Stimulated activated CD4-positive, alpha-beta T cell treated with anti-CD3 and anti-CD28 coated beads, TNF-alpha, amount 100 ng/mL, for 24 hours (primary cell): ENCODE data around the gene ECE2.
"Not testable (repeated sequence)": the region's sequence is repeated elsewhere in the genome, so short reads cannot be mapped to it uniquely, and the experiment has no call there.

Experiments
- DNase-seq, 3 experiments: peaks; one replicate each; pipeline ENCODE4 v3.0.0-alpha.2; 2020; ENCODE audit warnings: low read depth in 3 of 3

Gene ECE2

GRCh38 chr3:184267249-184267648 lies 8.6 kb upstream of the ECE2 start:
- not testable (repeated sequence) for DNase-seq

- DNase-seq: no peak
Observed at GRCh38 chr3:184272269-184272668, 3.6 kb upstream of the ECE2 start.

GRCh38 chr3:184275381-184275701 lies 481 bp upstream of the ECE2 start:
- DNase-seq: no peak

DNA sequence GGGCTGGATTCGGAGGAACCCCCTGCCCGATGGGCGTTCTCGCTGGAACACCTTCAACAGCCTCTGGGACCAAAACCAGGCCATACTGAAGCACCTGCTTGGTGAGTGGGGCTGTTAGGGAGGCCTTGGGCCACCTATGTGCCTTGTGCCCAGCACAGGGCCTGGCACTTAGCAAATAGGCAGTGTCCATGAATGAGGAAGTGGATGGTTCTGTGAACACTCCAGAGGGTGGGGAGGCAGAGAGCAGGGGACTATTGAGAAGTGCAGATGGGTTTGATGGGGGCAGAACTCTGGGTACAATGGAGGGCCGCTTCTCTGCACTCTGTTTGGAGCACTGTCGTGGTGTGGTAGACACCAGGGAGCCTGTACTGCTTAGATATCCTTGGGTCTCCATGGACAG lies 1.5 kb downstream of the ECE2 start:
- DNase-seq: no peak

GRCh38 chr3:184282941-184283340 lies 7.1 kb downstream of the ECE2 start:
- no peak for DNase-seq

GRCh38 chr3:184283681-184284080 lies 7.9 kb downstream of the ECE2 start:
- DNase-seq: no peak

GRCh38 chr3:184284696-184285095 lies 8.9 kb downstream of the ECE2 start:
- DNase-seq: peak in 1 of 3 experiments; percentile 14

DNA sequence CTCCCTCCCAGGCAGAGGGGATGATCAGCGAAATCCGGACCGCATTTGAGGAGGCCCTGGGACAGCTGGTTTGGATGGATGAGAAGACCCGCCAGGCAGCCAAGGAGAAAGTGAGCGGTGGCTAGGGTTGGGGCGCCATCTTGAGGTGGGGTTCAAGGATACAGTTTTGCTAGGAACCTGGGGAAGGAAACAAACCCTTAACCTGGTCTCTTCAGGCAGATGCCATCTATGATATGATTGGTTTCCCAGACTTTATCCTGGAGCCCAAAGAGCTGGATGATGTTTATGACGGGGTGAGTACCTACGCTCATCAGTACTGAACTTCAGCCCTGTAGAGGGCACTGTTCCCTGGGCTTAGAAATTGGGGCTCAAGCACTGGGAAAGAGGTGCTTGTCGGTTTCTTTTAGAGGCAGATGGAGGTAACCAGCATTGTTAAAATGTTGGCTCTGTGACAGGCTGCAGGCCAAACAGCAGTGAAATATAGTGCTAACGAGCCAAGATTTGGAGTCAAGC lies 13.7 kb downstream of the ECE2 start:
- peak; percentile 40 to 70 (median 47) for DNase-seq

GRCh38 chr3:184290331-184290730 lies 14.5 kb downstream of the ECE2 start:
- DNase-seq: no peak

GRCh38 chr3:184291044-184291737 lies 15.4 kb downstream of the ECE2 start:
- no peak for DNase-seq

DNA sequence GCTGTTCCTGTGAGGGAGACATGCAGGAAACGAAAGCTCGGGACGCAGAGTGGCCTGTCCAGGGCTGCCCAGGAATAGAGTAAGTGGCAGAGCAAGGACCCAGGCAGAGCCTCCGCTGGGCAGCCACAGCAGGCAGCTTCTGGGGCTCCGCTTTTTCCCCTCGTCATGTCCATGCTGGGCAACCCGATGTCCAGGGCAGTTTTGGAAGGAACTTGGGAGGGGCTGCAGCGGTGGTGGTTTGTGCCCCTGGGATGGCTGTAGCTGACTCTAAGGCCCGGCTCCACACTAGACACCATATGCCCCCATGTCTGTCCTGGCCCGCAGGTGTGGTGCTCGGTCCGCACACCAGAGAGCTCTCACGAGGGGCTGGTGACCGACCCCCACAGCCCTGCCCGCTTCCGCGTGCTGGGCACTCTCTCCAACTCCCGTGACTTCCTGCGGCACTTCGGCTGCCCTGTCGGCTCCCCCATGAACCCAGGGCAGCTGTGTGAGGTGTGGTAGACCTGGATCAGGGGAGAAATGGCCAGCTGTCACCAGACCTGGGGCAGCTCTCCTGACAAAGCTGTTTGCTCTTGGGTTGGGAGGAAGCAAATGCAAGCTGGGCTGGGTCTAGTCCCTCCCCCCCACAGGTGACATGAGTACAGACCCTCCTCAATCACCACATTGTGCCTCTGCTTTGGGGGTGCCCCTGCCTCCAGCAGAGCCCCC lies 16.1 kb downstream of the ECE2 start:
- DNase-seq: no peak

DNA sequence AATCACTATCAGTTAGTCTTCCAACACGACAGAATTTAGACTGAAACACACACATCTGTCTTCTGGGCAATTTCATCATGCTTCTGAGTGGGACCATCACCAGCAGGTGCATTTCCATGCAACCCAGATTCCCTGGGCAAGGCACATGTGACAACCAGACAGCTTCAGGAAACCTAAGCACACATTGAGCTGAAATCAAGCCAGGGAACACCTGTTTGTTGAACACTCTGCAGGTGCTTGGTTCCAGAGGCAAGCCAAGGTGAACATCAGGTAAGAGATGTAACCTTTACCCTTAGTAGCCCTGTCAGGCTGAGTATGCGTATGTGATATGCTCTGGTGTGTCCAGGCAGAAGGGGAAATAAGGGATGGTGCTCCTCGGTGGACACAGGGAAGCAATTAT lies 19.9 kb downstream of the ECE2 start:
- DNase-seq: no peak

DNA sequence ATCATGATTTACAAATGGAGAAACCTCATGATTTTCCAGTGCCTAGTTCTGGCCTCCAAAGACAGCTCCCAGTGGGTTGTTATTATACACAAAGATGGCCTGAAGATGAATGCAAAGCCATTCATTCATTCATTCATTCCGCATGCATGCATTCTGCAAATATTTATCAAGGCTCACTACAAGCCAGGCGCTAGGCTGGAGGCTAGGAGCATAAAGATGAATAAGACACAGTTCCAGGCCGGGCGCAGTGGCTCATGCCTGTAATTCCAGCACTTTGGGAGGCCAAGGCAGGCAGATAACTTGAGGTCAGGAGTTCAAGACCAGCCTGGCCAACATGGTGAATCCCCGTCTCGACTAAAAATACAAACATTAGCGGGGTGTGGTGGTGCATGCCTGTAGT lies 20.8 kb downstream of the ECE2 start:
- no peak for DNase-seq

GRCh38 chr3:184298759-184299487 lies 23.1 kb downstream of the ECE2 start, which contains the start of gene PSMD2:
Gene PSMD2, plus strand, starts transcription at chr3:184299241. Its CDS starts 26 bp downstream, at chr3:184299267.
- peak; percentile 96 to 98 (median 97) for DNase-seq

GRCh38 chr3:184299488-184300377 lies 23.9 kb downstream of the ECE2 start:
- DNase-seq: no peak

- DNase-seq: no peak
Observed at GRCh38 chr3:184300378-184300720, 24.5 kb downstream of the ECE2 start.

DNA sequence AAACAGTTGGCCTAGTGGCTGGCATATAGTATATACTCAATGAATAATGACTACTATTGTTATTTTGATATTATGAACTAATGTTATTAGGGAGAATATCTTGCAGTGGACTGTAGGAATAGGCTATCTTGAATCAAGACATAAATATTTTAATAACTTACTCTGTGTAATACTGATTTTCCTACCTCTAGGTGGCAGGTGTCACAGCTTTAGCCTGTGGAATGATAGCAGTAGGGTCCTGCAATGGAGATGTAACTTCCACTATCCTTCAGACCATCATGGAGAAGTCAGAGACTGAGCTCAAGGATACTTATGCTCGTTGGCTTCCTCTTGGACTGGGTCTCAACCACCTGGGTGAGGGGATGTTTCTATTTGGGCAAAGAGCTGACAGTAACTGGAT lies 29.8 kb downstream of the ECE2 start:
- DNase-seq: no peak

- no peak for DNase-seq
Observed at GRCh38 chr3:184306341-184306972, 30.6 kb downstream of the ECE2 start.

DNA sequence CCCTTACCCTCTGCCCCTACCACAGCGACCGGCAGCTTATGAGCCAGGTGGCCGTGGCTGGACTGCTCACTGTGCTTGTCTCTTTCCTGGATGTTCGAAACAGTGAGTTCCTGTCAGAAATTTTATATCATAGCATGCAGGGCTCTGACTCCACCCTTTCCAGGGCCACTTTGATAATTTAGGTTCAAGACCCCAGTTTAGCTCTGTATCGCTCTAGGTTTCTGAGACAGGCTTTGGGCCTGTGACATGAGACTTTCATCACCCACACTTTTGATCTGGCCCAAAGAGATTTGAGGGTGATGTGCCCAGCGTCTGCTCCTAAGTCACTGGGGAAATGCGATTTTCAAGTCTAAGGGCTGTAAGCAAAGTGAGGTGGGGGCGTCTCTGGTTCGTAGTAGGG lies 32.1 kb downstream of the ECE2 start:
- no peak for DNase-seq

GRCh38 chr3:184308744-184309143 lies 32.9 kb downstream of the ECE2 start:
- DNase-seq: no peak

DNA sequence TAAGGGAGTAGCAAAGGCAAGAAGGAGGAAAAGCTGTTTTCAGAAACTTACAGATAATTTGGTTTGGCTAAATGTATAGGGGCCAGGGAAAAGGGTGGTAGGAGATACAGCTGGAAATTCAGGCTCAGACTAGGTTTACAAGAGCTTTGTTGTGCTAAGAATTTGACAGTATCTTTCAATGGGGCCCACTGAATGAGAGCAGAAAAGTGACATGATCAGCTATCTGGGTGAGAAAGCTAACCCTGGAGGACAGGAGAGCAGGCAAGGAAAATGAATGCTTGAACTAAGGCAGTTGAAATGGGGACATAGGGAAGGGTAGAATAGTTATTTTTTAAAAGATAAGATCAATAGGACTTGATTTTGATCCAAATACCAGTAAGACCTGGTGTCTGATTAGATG lies 35.8 kb downstream of the ECE2 start:
- no peak for DNase-seq
